HEK293 (cell line): Measurements from ENCODE around the gene IGF2R.
A peak's percentile ranks its signal among the peaks of the same experiment; 100 is the strongest.
"Not testable (repeated sequence)": the region's sequence is repeated elsewhere in the genome, so short reads cannot be mapped to it uniquely, and the experiment has no call there.

Source experiments
- CTCF ChIA-PET: fragments of 350-600 bp; formaldehyde crosslinking; extraction: SDS; loops from one replicate; lab custom pipeline; 2021; ENCODE audit warnings: antibody characterized with exemption; lab: Yijun Ruan, JAX
- POLR2A ChIA-PET: fragments of 300-600 bp; formaldehyde crosslinking; extraction: SDS; loops from one replicate; lab custom pipeline; 2020; ENCODE audit warnings: antibody characterized with exemption, inconsistent platforms; lab: Yijun Ruan, JAX
- H3K27ac ChIP-seq: fragments of 200-500 bp; sonication (Bioruptor generic); 2 replicates; pipeline ENCODE4 v1.5.1; 2014; ENCODE audit warnings: low read depth, low read length, control low read depth, inconsistent platforms; ENCODE audit errors: extremely low read depth
- H3K36me3 ChIP-seq, 2 experiments: fragments of 200-500 bp in 1 of 2; sonication (Bioruptor generic) in 1 of 2; 1 replicate in 1 of 2; 2 replicates in 1 of 2; pipeline ENCODE4 v1.5.1; 2014 to 2017; ENCODE audit warnings: inconsistent platforms in 2 of 2, low read length in 2 of 2; ENCODE audit not compliant: control insufficient read depth in 2 of 2, insufficient read depth in 1 of 2
- H3K4me1 ChIP-seq: fragments of 200-500 bp; sonication (Bioruptor generic); 2 replicates; pipeline ENCODE4 v1.5.1; 2014; ENCODE audit warnings: mild to moderate bottlenecking, low read length, inconsistent platforms; ENCODE audit not compliant: control insufficient read depth, insufficient read depth
- H3K4me3 ChIP-seq: 2 replicates; pipeline ENCODE4 v1.5.1; 2011; ENCODE audit warnings: low read depth, mild to moderate bottlenecking, control low read depth, low read length, moderate library complexity
- H3K9me3 ChIP-seq: fragments of 200-500 bp; sonication (Bioruptor generic); 2 replicates; pipeline ENCODE4 v1.5.1; 2014; ENCODE audit warnings: low read depth, low read length, inconsistent platforms; ENCODE audit not compliant: control insufficient read depth, insufficient read depth
- BCL11A ChIP-seq: fragments of 450-650 bp; formaldehyde crosslinking; IDR thresholded peaks from 2 replicates; pipeline ENCODE4 v1.5.1; 2016; ENCODE audit warnings: low read depth, missing biosample characterization, missing genetic modification characterization
- EGR2 ChIP-seq: fragments of 450-650 bp; formaldehyde crosslinking; IDR thresholded peaks from 2 replicates; pipeline ENCODE4 v1.5.1; 2016; ENCODE audit warnings: low read depth, missing biosample characterization, missing genetic modification characterization
- SALL2 ChIP-seq: fragments of 450-650 bp; formaldehyde crosslinking; IDR thresholded peaks from 2 replicates; pipeline ENCODE4 v1.5.0; 2017; ENCODE audit warnings: missing biosample characterization, mild to moderate bottlenecking, missing genetic modification characterization, borderline replicate concordance
- SCRT1 ChIP-seq: fragments of 450-650 bp; formaldehyde crosslinking; IDR thresholded peaks from 2 replicates; pipeline ENCODE4 v1.5.1; 2016; ENCODE audit warnings: missing biosample characterization, missing genetic modification characterization, borderline replicate concordance
- SCRT2 ChIP-seq: fragments of 450-650 bp; formaldehyde crosslinking; IDR thresholded peaks from 2 replicates; pipeline ENCODE4 v1.5.1; 2016; ENCODE audit warnings: missing biosample characterization, missing genetic modification characterization
- SP2 ChIP-seq: fragments of 450-650 bp; formaldehyde crosslinking; IDR thresholded peaks from 2 replicates; pipeline ENCODE4 v1.5.1; 2016; ENCODE audit warnings: missing biosample characterization, missing genetic modification characterization
- ZFP69B ChIP-seq: fragments of 450-650 bp; formaldehyde crosslinking; IDR thresholded peaks from 2 replicates; pipeline ENCODE4 v1.5.1; 2016; ENCODE audit warnings: missing biosample characterization, missing genetic modification characterization
- ZNF114 ChIP-seq: fragments of 450-650 bp; formaldehyde crosslinking; IDR thresholded peaks from 2 replicates; pipeline ENCODE4 v1.5.0; 2017; ENCODE audit warnings: missing biosample characterization, missing genetic modification characterization
- ZNF175 ChIP-seq: fragments of 450-650 bp; formaldehyde crosslinking; IDR thresholded peaks from 2 replicates; pipeline ENCODE4 v1.5.1; 2016; ENCODE audit warnings: missing biosample characterization, missing genetic modification characterization
- ZNF324 ChIP-seq: fragments of 450-650 bp; formaldehyde crosslinking; IDR thresholded peaks from 2 replicates; pipeline ENCODE4 v1.5.1; 2016; ENCODE audit warnings: missing biosample characterization, missing genetic modification characterization
- ZNF398 ChIP-seq: fragments of 450-650 bp; formaldehyde crosslinking; IDR thresholded peaks from 2 replicates; pipeline ENCODE4 v1.5.1; 2017; ENCODE audit warnings: missing biosample characterization, missing genetic modification characterization
- ZNF530 ChIP-seq: fragments of 450-650 bp; formaldehyde crosslinking; IDR thresholded peaks from 2 replicates; pipeline ENCODE4 v1.5.1; 2016; ENCODE audit warnings: low read depth, missing biosample characterization, missing genetic modification characterization
- ZNF596 ChIP-seq: fragments of 450-650 bp; IDR thresholded peaks from 2 replicates; pipeline ENCODE4 v1.5.0; 2018; ENCODE audit warnings: missing biosample characterization, mild to moderate bottlenecking, missing genetic modification characterization, moderate library complexity
- ZNF626 ChIP-seq: fragments of 450-650 bp; sonication (Bioruptor Pico); formaldehyde crosslinking; IDR thresholded peaks from 2 replicates; pipeline ENCODE4 v1.5.1; 2018; ENCODE audit warnings: missing biosample characterization, missing genetic modification characterization, inconsistent platforms
- ZNF776 ChIP-seq: fragments of 450-650 bp; formaldehyde crosslinking; IDR thresholded peaks from 2 replicates; pipeline ENCODE4 v1.5.0; 2017; ENCODE audit warnings: missing biosample characterization, missing genetic modification characterization, borderline replicate concordance

IGF2R gene

GRCh38 chr6:160110586-160111123 lies 141.8 kb downstream of the IGF2R start (continued):
- no peak for TF ChIP-seq ZNF398 (tag by site-specific recombination)
- TF ChIP-seq ZNF596 (tag by site-specific recombination): no peak

GRCh38 chr6:160111806-160112205 lies 142.9 kb downstream of the IGF2R start:
- TF ChIP-seq SP2: no peak
- no peak for TF ChIP-seq ZFP69B
- TF ChIP-seq SCRT1 (tag by site-specific recombination): peak; percentile 65
- TF ChIP-seq SCRT2 (tag by site-specific recombination): peak; percentile 94
- POLR2A ChIA-PET: no interaction called here
- Histone ChIP-seq H3K36me3 (peaks cover 0 to 36% of the 10 kb centered on the region in 2 experiments; a peak in 1 of 3 replicates), H3K4me1 (no peaks in the 10 kb centered on the region), H3K9me3 (no peaks in the 10 kb centered on the region), H3K27ac (no peak overlapping the region), H3K4me3 (no peak overlapping the region)
- CTCF ChIA-PET: interaction anchor here (0.7 to 1.1 kb wide), 3 partner anchors 23 to 248 kb away, joined by 3 read pairs; no protein-coding TSS in a partner anchor

GRCh38 chr6:160112628-160113299 lies 143.9 kb downstream of the IGF2R start:
- H3K4me1 ChIP-seq: no peaks in the 10 kb centered on the region
- H3K27ac ChIP-seq: no peak overlapping the region

GRCh38 chr6:160114536-160114935 lies 145.7 kb downstream of the IGF2R start:
- H3K4me1 ChIP-seq, POLR2A ChIA-PET, H3K4me3 ChIP-seq, H3K9me3 ChIP-seq, H3K27ac ChIP-seq: not testable (repeated sequence)
- CTCF ChIA-PET: interaction anchor here (0.6 kb wide), 1 partner anchor 460 kb away, joined by 4 read pairs; no protein-coding TSS in a partner anchor
- H3K36me3 ChIP-seq: peaks cover 0 to 29% of the 10 kb centered on the region in 2 experiments; a peak in 1 of 3 replicates

More at GRCh38 chr6:160112628-160113299, 143.9 kb downstream of the IGF2R start:
- H3K36me3 ChIP-seq: peaks cover 0 to 36% of the 10 kb centered on the region in 2 experiments; a peak in 1 of 3 replicates
- no peak for TF ChIP-seq ZNF530 (tag by site-specific recombination)
- TF ChIP-seq ZNF324: no peak
- TF ChIP-seq SALL2 (tag by site-specific recombination): no peak
- TF ChIP-seq ZNF776 (tag by site-specific recombination): no peak
- TF ChIP-seq EGR2 (tag by site-specific recombination): no peak
- TF ChIP-seq ZNF626 (tag by site-specific recombination): no peak
- no peak for TF ChIP-seq BCL11A (tag by site-specific recombination)
- TF ChIP-seq ZNF114 (tag by site-specific recombination): no peak
- TF ChIP-seq ZNF175: no peak
- no peaks in the 10 kb centered on the region for H3K9me3 ChIP-seq
- ChIA-PET POLR2A (no interaction called here), CTCF (no interaction called here)
- no peak overlapping the region for H3K4me3 ChIP-seq
